ENCODE measurements around the gene JAK2. TPM values are rescaled to one million over a fixed set of nuclear protein-coding genes. Genes with fewer than 3 reads are reported as not detected.

Gene JAK2
- polyA plus RNA-seq, 4 donors, result 4.3 to 11.5 (median 5.1) TPM

- FAIRE-seq (no peak), DNase-seq (peak in 1 of 2 donors; percentile 72)
- Histone ChIP-seq H3K4me1 (ENCODE audit: control insufficient read depth in 3 of 3, insufficient read depth in 2 of 3, low read depth in 1 of 3, low read length in 2 of 3) (peaks cover 0 to 7% (median 3%) of the 10 kb centered on the region in 3 donors), H3K27me3 (ENCODE audit: control insufficient read depth in 3 of 3, insufficient read depth in 3 of 3, low read length in 3 of 3) (no peaks in the 10 kb centered on the region), H3K36me3 (ENCODE audit: control insufficient read depth in 3 of 3, insufficient read depth in 2 of 3, low read depth in 1 of 3, low read length in 3 of 3) (no peaks in the 10 kb centered on the region), H3K4me3 (ENCODE audit: low read depth in 1 of 3, low read length in 3 of 3) (no peak overlapping the region), H3K27ac (ENCODE audit: low read depth in 1 of 3, low read length in 2 of 3) (peak overlapping the region in 1 of 3 donors; percentile 74), H3K9me3 (ENCODE audit: control insufficient read depth in 2 of 2, insufficient read depth in 1 of 2, low read depth in 1 of 2, low read length in 1 of 2) (no peaks in the 10 kb centered on the region)
- 16 to 58% (median 27%) methylated on average over 8 of the region's 8 CpGs for WGBS, 3 donors
These were observed 14.0 kb upstream of the JAK2 start for GRCh38 chr9:4970970-4971641.

- no peak overlapping the region for H3K27ac ChIP-seq (ENCODE audit: low read depth in 1 of 3, low read length in 2 of 3)
- H3K9me3 ChIP-seq (ENCODE audit: control insufficient read depth in 2 of 2, insufficient read depth in 1 of 2, low read depth in 1 of 2, low read length in 1 of 2), result no peaks in the 10 kb centered on the region
- no peak overlapping the region for H3K4me3 ChIP-seq (ENCODE audit: low read depth in 1 of 3, low read length in 3 of 3)
- DNase-seq (no peak), FAIRE-seq (no peak)
- peaks cover 0 to 7% (median 3%) of the 10 kb centered on the region in 3 donors for H3K4me1 ChIP-seq (ENCODE audit: control insufficient read depth in 3 of 3, insufficient read depth in 2 of 3, low read depth in 1 of 3, low read length in 2 of 3)
- WGBS, 3 donors, result 34 to 67% (median 57%) methylated on average over 1 of the region's 1 CpG
- H3K27me3 ChIP-seq (ENCODE audit: control insufficient read depth in 3 of 3, insufficient read depth in 3 of 3, low read length in 3 of 3), result no peaks in the 10 kb centered on the region
- H3K36me3 ChIP-seq (ENCODE audit: control insufficient read depth in 3 of 3, insufficient read depth in 2 of 3, low read depth in 1 of 3, low read length in 3 of 3), result no peaks in the 10 kb centered on the region
These were observed 11.8 kb upstream of the JAK2 start for GRCh38 chr9:4973246-4973645.

- no peaks in the 10 kb centered on the region for H3K27me3 ChIP-seq (ENCODE audit: control insufficient read depth in 3 of 3, insufficient read depth in 3 of 3, low read length in 3 of 3)
- no peaks in the 10 kb centered on the region for H3K9me3 ChIP-seq (ENCODE audit: control insufficient read depth in 2 of 2, insufficient read depth in 1 of 2, low read depth in 1 of 2, low read length in 1 of 2)
- H3K4me1 ChIP-seq (ENCODE audit: control insufficient read depth in 3 of 3, insufficient read depth in 2 of 3, low read depth in 1 of 3, low read length in 2 of 3), result peaks cover 0 to 7% (median 3%) of the 10 kb centered on the region in 3 donors
- H3K4me3 ChIP-seq (ENCODE audit: low read depth in 1 of 3, low read length in 3 of 3), result no peak overlapping the region
- no peak overlapping the region for H3K27ac ChIP-seq (ENCODE audit: low read depth in 1 of 3, low read length in 2 of 3)
- DNase-seq, result no peak
- WGBS, 3 donors, result 16 to 45% (median 22%) methylated on average over 1 of the region's 1 CpG
- no peak for FAIRE-seq
- H3K36me3 ChIP-seq (ENCODE audit: control insufficient read depth in 3 of 3, insufficient read depth in 2 of 3, low read depth in 1 of 3, low read length in 3 of 3), result no peaks in the 10 kb centered on the region
These were observed 11.2 kb upstream of the JAK2 start for GRCh38 chr9:4973902-4974301.

GRCh38 chr9:4979239-4979638 is 5.8 kb upstream of the JAK2 start:
- Histone ChIP-seq H3K36me3 (ENCODE audit: control insufficient read depth in 3 of 3, insufficient read depth in 2 of 3, low read depth in 1 of 3, low read length in 3 of 3) (no peaks in the 10 kb centered on the region), H3K4me1 (ENCODE audit: control insufficient read depth in 3 of 3, insufficient read depth in 2 of 3, low read depth in 1 of 3, low read length in 2 of 3) (peaks cover 5 to 9% (median 6%) of the 10 kb centered on the region in 3 donors), H3K27me3 (ENCODE audit: control insufficient read depth in 3 of 3, insufficient read depth in 3 of 3, low read length in 3 of 3) (no peaks in the 10 kb centered on the region), H3K9me3 (ENCODE audit: control insufficient read depth in 2 of 2, insufficient read depth in 1 of 2, low read depth in 1 of 2, low read length in 1 of 2) (no peaks in the 10 kb centered on the region), H3K4me3 (ENCODE audit: low read depth in 1 of 3, low read length in 3 of 3) (no peak overlapping the region), H3K27ac (ENCODE audit: low read depth in 1 of 3, low read length in 2 of 3) (no peak overlapping the region)
- FAIRE-seq (no peak), DNase-seq (no peak)
- WGBS, 3 donors, result 80 to 94% (median 93%) methylated on average over 2 of the region's 2 CpGs

- H3K27ac ChIP-seq (ENCODE audit: low read depth in 1 of 3, low read length in 2 of 3), result no peak overlapping the region
- DNase-seq (peak in 1 of 2 donors; percentile 56), FAIRE-seq (no peak)
- no peaks in the 10 kb centered on the region for H3K36me3 ChIP-seq (ENCODE audit: control insufficient read depth in 3 of 3, insufficient read depth in 2 of 3, low read depth in 1 of 3, low read length in 3 of 3)
- peaks cover 5 to 10% (median 6%) of the 10 kb centered on the region in 3 donors for H3K4me1 ChIP-seq (ENCODE audit: control insufficient read depth in 3 of 3, insufficient read depth in 2 of 3, low read depth in 1 of 3, low read length in 2 of 3)
- H3K9me3 ChIP-seq (ENCODE audit: control insufficient read depth in 2 of 2, insufficient read depth in 1 of 2, low read depth in 1 of 2, low read length in 1 of 2), result no peaks in the 10 kb centered on the region
- 45 to 66% (median 53%) methylated on average over 4 of the region's 4 CpGs for WGBS, 3 donors
- no peak overlapping the region for H3K4me3 ChIP-seq (ENCODE audit: low read depth in 1 of 3, low read length in 3 of 3)
- no peaks in the 10 kb centered on the region for H3K27me3 ChIP-seq (ENCODE audit: control insufficient read depth in 3 of 3, insufficient read depth in 3 of 3, low read length in 3 of 3)
These were observed 4.9 kb upstream of the JAK2 start for GRCh38 chr9:4980086-4980727.

GRCh38 chr9:4982721-4983482 is 2.2 kb upstream of the JAK2 start:
- Histone ChIP-seq H3K36me3 (ENCODE audit: control insufficient read depth in 3 of 3, insufficient read depth in 2 of 3, low read depth in 1 of 3, low read length in 3 of 3) (no peaks in the 10 kb centered on the region), H3K4me1 (ENCODE audit: control insufficient read depth in 3 of 3, insufficient read depth in 2 of 3, low read depth in 1 of 3, low read length in 2 of 3) (peaks cover 5 to 19% (median 9%) of the 10 kb centered on the region in 3 donors), H3K4me3 (ENCODE audit: low read depth in 1 of 3, low read length in 3 of 3) (no peak overlapping the region), H3K27me3 (ENCODE audit: control insufficient read depth in 3 of 3, insufficient read depth in 3 of 3, low read length in 3 of 3) (no peaks in the 10 kb centered on the region), H3K27ac (ENCODE audit: low read depth in 1 of 3, low read length in 2 of 3) (no peak overlapping the region), H3K9me3 (ENCODE audit: control insufficient read depth in 2 of 2, insufficient read depth in 1 of 2, low read depth in 1 of 2, low read length in 1 of 2) (no peaks in the 10 kb centered on the region)
- FAIRE-seq (no peak), DNase-seq (no peak)
- WGBS, 3 donors, result 81 to 90% (median 83%) methylated on average over 2 of the region's 2 CpGs

GRCh38 chr9:4983601-4984165 is 1.4 kb upstream of the JAK2 start:
- Histone ChIP-seq H3K4me3 (ENCODE audit: low read depth in 1 of 3, low read length in 3 of 3) (peak overlapping the region in 2 of 3 donors; percentile 69 to 78), H3K27me3 (ENCODE audit: control insufficient read depth in 3 of 3, insufficient read depth in 3 of 3, low read length in 3 of 3) (no peaks in the 10 kb centered on the region), H3K9me3 (ENCODE audit: control insufficient read depth in 2 of 2, insufficient read depth in 1 of 2, low read depth in 1 of 2, low read length in 1 of 2) (no peaks in the 10 kb centered on the region), H3K36me3 (ENCODE audit: control insufficient read depth in 3 of 3, insufficient read depth in 2 of 3, low read depth in 1 of 3, low read length in 3 of 3) (no peaks in the 10 kb centered on the region), H3K4me1 (ENCODE audit: control insufficient read depth in 3 of 3, insufficient read depth in 2 of 3, low read depth in 1 of 3, low read length in 2 of 3) (peaks cover 5 to 19% (median 9%) of the 10 kb centered on the region in 3 donors), H3K27ac (ENCODE audit: low read depth in 1 of 3, low read length in 2 of 3) (peak overlapping the region; percentile 96 to 100 (median 97))
- WGBS, 3 donors, result 31 to 47% (median 38%) methylated on average over 5 of the region's 5 CpGs
- DNase-seq, result no peak
- no peak for FAIRE-seq

GRCh38 chr9:4984171-4984620 is 876 bp upstream of the JAK2 start:
- no peaks in the 10 kb centered on the region for H3K9me3 ChIP-seq (ENCODE audit: control insufficient read depth in 2 of 2, insufficient read depth in 1 of 2, low read depth in 1 of 2, low read length in 1 of 2)
- H3K36me3 ChIP-seq (ENCODE audit: control insufficient read depth in 3 of 3, insufficient read depth in 2 of 3, low read depth in 1 of 3, low read length in 3 of 3), result no peaks in the 10 kb centered on the region
- peak overlapping the region; percentile 69 to 87 (median 78) for H3K4me3 ChIP-seq (ENCODE audit: low read depth in 1 of 3, low read length in 3 of 3)
- peak overlapping the region; percentile 96 to 100 (median 97) for H3K27ac ChIP-seq (ENCODE audit: low read depth in 1 of 3, low read length in 2 of 3)
- DNase-seq, result no peak
- no peak for FAIRE-seq
- H3K4me1 ChIP-seq (ENCODE audit: control insufficient read depth in 3 of 3, insufficient read depth in 2 of 3, low read depth in 1 of 3, low read length in 2 of 3), result peaks cover 5 to 19% (median 9%) of the 10 kb centered on the region in 3 donors
- H3K27me3 ChIP-seq (ENCODE audit: control insufficient read depth in 3 of 3, insufficient read depth in 3 of 3, low read length in 3 of 3), result no peaks in the 10 kb centered on the region
- 5 to 7% (median 6%) methylated on average over 25 of the region's 25 CpGs for WGBS, 3 donors

Measured in small intestine (tissue), 7 donors.